IMR-90 (cell line): ENCODE measurements around the gene ZBTB8OS. TPM values are rescaled to one million over a fixed set of nuclear protein-coding genes. Genes with fewer than 3 reads are reported as not detected.
"Not testable (repeated sequence)": the region's sequence is repeated elsewhere in the genome, so short reads cannot be mapped to it uniquely, and the experiment has no call there.

Source experiments
- ATAC-seq: fragments of 200-7000 bp; cut with Tn5 transposase; 2 replicates; pipeline ENCODE4 v1.9.1; 2020; ENCODE audit warnings: low read depth, mild to moderate bottlenecking, moderate library complexity
- BruUV-seq: library from RNA; stranded (reverse); fragments of 400-500 nt; replicated peaks from 2 replicates; lab custom pipeline; 2021; lab: Mats Ljungman, UMichigan
- CTCF ChIA-PET: fragments of 300-600 bp; formaldehyde crosslinking; extraction: SDS; loops from one replicate; lab custom pipeline; 2021; ENCODE audit warnings: antibody characterized with exemption; lab: Yijun Ruan, JAX
- POLR2A ChIA-PET: fragments of 300-600 bp; sonication (Branson Sonifier 250); formaldehyde crosslinking; loops from one replicate; lab custom pipeline; 2022; ENCODE audit warnings: antibody characterized with exemption; ENCODE audit not compliant: unreplicated experiment; lab: Charles Lee
- DNase-seq: peaks from one replicate; pipeline ENCODE4 v3.0.0; 2013
- H2AFZ ChIP-seq: replicated peaks from 2 replicates; pipeline ENCODE3; 2013; ENCODE audit warnings: low read length, mild to moderate bottlenecking; ENCODE audit not compliant: poor library complexity
- H2AK5ac ChIP-seq: 2 replicates; pipeline ENCODE4 v1.6.1; 2013; ENCODE audit warnings: low read depth, low read length, inconsistent platforms
- H2AK9ac ChIP-seq: replicated peaks from 2 replicates; pipeline ENCODE3; 2013; ENCODE audit warnings: mild to moderate bottlenecking, low read depth, low read length, moderate library complexity; ENCODE audit not compliant: poor library complexity
- H2BK120ac ChIP-seq: 2 replicates; pipeline ENCODE4 v1.6.1; 2013; ENCODE audit warnings: low read depth, low read length, inconsistent platforms
- H2BK15ac ChIP-seq: 3 replicates; pipeline ENCODE4 v1.6.1; 2013; ENCODE audit warnings: low read depth, low read length, inconsistent platforms
- H2BK20ac ChIP-seq: 2 replicates; pipeline ENCODE4 v1.6.1; 2013; ENCODE audit warnings: low read depth, mild to moderate bottlenecking, inconsistent platforms, low read length, moderate library complexity
- H2BK5ac ChIP-seq: 2 replicates; pipeline ENCODE4 v1.6.1; 2013; ENCODE audit warnings: mild to moderate bottlenecking, low read depth, low read length, inconsistent platforms; ENCODE audit not compliant: poor library complexity, severe bottlenecking
- H3K14ac ChIP-seq: replicated peaks from 2 replicates; pipeline ENCODE4 v1.6.1; 2013; ENCODE audit warnings: low read depth, low read length, inconsistent platforms
- H3K18ac ChIP-seq: 2 replicates; pipeline ENCODE4 v1.6.1; 2013; ENCODE audit warnings: low read depth, low read length, control low read depth
- H3K23ac ChIP-seq: 2 replicates; pipeline ENCODE4 v1.6.1; 2013; ENCODE audit warnings: low read depth, low read length, inconsistent platforms
- H3K27ac ChIP-seq: 2 replicates; pipeline ENCODE4 v1.5.1; 2013; ENCODE audit warnings: mild to moderate bottlenecking, control low read depth, low read length; ENCODE audit not compliant: insufficient read depth
- H3K27me3 ChIP-seq: 2 replicates; pipeline ENCODE4 v1.6.1; 2013; ENCODE audit warnings: low read length; ENCODE audit not compliant: control insufficient read depth, insufficient read depth
- H3K36me3 ChIP-seq: 2 replicates; pipeline ENCODE4 v1.6.1; 2013; ENCODE audit warnings: low read length, mixed read lengths; ENCODE audit not compliant: control insufficient read depth, insufficient read depth
- H3K4ac ChIP-seq: 2 replicates; pipeline ENCODE4 v1.6.1; 2013; ENCODE audit warnings: low read depth, low read length, inconsistent platforms
- H3K4me1 ChIP-seq: 2 replicates; pipeline ENCODE4 v1.6.1; 2013; ENCODE audit warnings: low read length, mixed read lengths; ENCODE audit not compliant: control insufficient read depth, insufficient read depth
- H3K4me2 ChIP-seq: 2 replicates; pipeline ENCODE4 v1.6.1; 2013; ENCODE audit warnings: low read depth, mild to moderate bottlenecking, control low read depth, low read length, moderate library complexity
- H3K4me3 ChIP-seq: 2 replicates; pipeline ENCODE4 v1.5.1; 2013; ENCODE audit warnings: low read depth, mild to moderate bottlenecking, control low read depth, low read length, moderate library complexity; ENCODE audit not compliant: insufficient read depth
- H3K56ac ChIP-seq: 2 replicates; pipeline ENCODE4 v1.6.1; 2013; ENCODE audit warnings: low read length, inconsistent platforms; ENCODE audit not compliant: insufficient read depth; ENCODE audit errors: extremely low read depth
- H3K79me1 ChIP-seq, 2 experiments: 2 replicates each; pipeline ENCODE4 v1.6.1; 2013; ENCODE audit warnings: low read length in 2 of 2, inconsistent platforms in 1 of 2, low read depth in 1 of 2
- H3K9ac ChIP-seq: 2 replicates; pipeline ENCODE4 v1.6.1; 2013; ENCODE audit warnings: low read depth, low read length, control low read depth
- H3K9me1 ChIP-seq: 2 replicates; pipeline ENCODE4 v1.6.1; 2013; ENCODE audit warnings: low read length, inconsistent platforms; ENCODE audit not compliant: insufficient read depth
- H3K9me3 ChIP-seq: 2 replicates; pipeline ENCODE4 v1.6.1; 2013; ENCODE audit warnings: low read length; ENCODE audit not compliant: control insufficient read depth, insufficient read depth
- H4K20me1 ChIP-seq: 2 replicates; pipeline ENCODE4 v1.6.1; 2013; ENCODE audit warnings: low read length, inconsistent platforms; ENCODE audit not compliant: insufficient read depth
- H4K5ac ChIP-seq: 2 replicates; pipeline ENCODE4 v1.6.1; 2013; ENCODE audit warnings: mild to moderate bottlenecking, low read depth, low read length, control low read depth
- H4K8ac ChIP-seq, 2 experiments: 2 replicates each; pipeline ENCODE4 v1.6.1; 2013; ENCODE audit warnings: low read depth in 2 of 2, low read length in 2 of 2, control low read depth in 1 of 2, inconsistent platforms in 1 of 2
- H4K91ac ChIP-seq: 2 replicates; pipeline ENCODE4 v1.6.1; 2013; ENCODE audit warnings: low read depth, low read length, inconsistent platforms; ENCODE audit not compliant: insufficient read depth
- WGBS, 2 experiments: methylation state at CpG; one replicate each; pipeline versions ENCODE4 v1.1.5 to v1.1.7; 2013; ENCODE audit warnings: missing lambda C conversion rate in 2 of 2; ENCODE audit not compliant: insufficient read length in 1 of 2; ENCODE audit errors: extremely low coverage in 2 of 2; 5-methylcytosine and 5-hydroxymethylcytosine counted together
- dilution Hi-C: fragments of 300-500 bp; cut with HindIII; formaldehyde crosslinking; loops from one replicate; pipeline ENCODE4 v1.14.3; 2018; ENCODE audit warnings: low sequenced_read_pairs; ENCODE audit not compliant: unreplicated experiment
- in situ Hi-C: fragments of 300-500 bp; cut with MboI; formaldehyde crosslinking; loops from 3 replicates; pipeline ENCODE4 v1.14.3; 2019; ENCODE audit warnings: low sequenced_read_pairs, inconsistent platforms, mixed read lengths
- intact Hi-C: fragments of 100-400 bp; cut with micrococcal nuclease; formaldehyde crosslinking; loops from 2 replicates; pipeline ENCODE4 v1.10.0; 2022
- polyA plus RNA-seq, 3 experiments: library from polyadenylated mRNA; depleted of rRNA; stranded (reverse); fragments of >200 nt; gene quantifications; 2 replicates each; pipeline ENCODE4 v1.2.3, GENCODE V29; 2012; ENCODE audit warnings: low replicate concordance in 1 of 3
- total RNA-seq: library from RNA; depleted of rRNA; stranded (reverse); fragments of >200 nt; gene quantifications from 2 replicates; pipeline ENCODE4 v1.2.3, GENCODE V29; 2012

ZBTB8OS gene
- total and polyA plus RNA-seq, 2 of the 4 experiments (the other 2 are of a cell fraction): 31.0 to 43.5 TPM

GRCh38 chr1:32668716-32669115 lies 18.4 kb upstream of the ZBTB8OS start:
- Histone ChIP-seq H3K79me1 (peaks cover 6 to 36% of the 10 kb centered on the region in 2 experiments), H3K36me3 (peaks cover 61% of the 10 kb centered on the region)
- H2BK5ac ChIP-seq, H3K4me3 ChIP-seq, H3K27ac ChIP-seq, H2AK9ac ChIP-seq, H3K14ac ChIP-seq, dilution Hi-C loops, H3K9me3 ChIP-seq, H4K20me1 ChIP-seq, H2AFZ ChIP-seq, H3K18ac ChIP-seq, H4K91ac ChIP-seq, H4K8ac ChIP-seq, in situ Hi-C loops, POLR2A ChIA-PET, CTCF ChIA-PET, H3K4ac ChIP-seq, intact Hi-C loops, ATAC-seq, H3K4me1 ChIP-seq, H2BK15ac ChIP-seq, H2BK120ac ChIP-seq, H3K4me2 ChIP-seq, DNase-seq, H3K56ac ChIP-seq, H3K27me3 ChIP-seq, H4K5ac ChIP-seq, H3K9ac ChIP-seq, H3K9me1 ChIP-seq, H2BK20ac ChIP-seq, H3K23ac ChIP-seq, H2AK5ac ChIP-seq: not testable (repeated sequence)
- TSS peak; percentile 73 for BruUV-seq
- WGBS, 2 experiments: 100% methylated on average over 2 of the region's 5 CpGs; no CpG with 5 or more reads in 1 of the 2 experiments
